Endometrium (tissue), 2 donors: ENCODE results near the gene ST6GALNAC3.

Source experiments
- FAIRE-seq: peaks from 2 replicates; lab custom pipeline; 2012; peaks lifted over from hg19 to GRCh38; lab: Jason Lieb, UNC
- donor health status: control.
- donor health status: control.

The ST6GALNAC3 gene

DNA sequence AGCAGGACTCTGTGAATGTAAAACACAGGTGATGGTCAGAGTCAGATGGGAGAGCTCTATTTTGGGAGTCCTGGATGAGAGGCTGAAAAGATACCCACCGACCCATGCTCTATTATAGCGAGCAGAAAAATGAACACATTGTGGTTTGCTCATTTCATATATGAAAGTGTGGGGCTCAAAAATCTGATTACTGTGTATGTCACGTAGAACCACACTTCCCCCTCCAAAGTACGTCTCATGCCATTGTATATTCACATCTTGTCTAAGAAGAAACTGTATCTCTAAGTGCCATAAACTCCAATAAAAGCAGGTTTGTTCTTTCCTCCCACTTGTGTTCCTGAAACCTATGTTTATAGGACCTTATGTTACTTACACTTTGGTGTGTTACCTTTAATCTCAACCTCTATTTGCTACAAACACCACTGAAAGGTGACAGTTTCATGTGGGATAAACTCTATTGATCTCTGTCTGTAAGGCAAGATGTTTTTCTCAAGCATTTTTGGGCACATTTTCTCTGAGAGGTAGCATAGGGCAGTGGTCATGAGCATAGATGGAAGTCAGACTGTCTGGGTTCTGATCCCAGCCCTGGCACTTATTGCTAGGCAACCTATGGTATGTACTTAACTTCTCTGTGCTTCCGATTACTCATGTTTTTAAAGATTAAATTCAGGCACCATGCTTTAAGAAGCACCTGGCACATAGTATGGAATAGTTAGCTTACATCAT is 214.4 kb downstream of the ST6GALNAC3 start:
- no peak for FAIRE-seq

DNA sequence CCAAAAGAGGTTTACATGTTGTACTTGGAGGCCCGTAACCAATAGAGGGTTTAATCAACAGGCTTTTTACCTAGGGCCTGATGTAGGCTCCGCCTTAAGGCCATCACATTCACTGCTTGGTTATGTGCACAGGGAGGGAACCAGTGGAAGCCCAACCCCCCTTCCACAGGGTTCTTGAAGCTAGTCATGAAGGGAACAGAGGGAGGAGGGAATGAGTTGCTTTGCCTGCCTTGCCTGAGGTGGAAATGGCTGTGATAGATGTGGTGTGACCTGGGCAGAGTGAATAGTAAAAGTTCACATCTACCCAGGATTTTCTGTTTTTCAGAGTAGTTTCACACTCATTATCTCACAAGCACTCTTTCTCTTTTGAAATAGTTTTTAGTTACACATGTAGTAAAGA is 215.1 kb downstream of the ST6GALNAC3 start:
- FAIRE-seq = no peak

DNA sequence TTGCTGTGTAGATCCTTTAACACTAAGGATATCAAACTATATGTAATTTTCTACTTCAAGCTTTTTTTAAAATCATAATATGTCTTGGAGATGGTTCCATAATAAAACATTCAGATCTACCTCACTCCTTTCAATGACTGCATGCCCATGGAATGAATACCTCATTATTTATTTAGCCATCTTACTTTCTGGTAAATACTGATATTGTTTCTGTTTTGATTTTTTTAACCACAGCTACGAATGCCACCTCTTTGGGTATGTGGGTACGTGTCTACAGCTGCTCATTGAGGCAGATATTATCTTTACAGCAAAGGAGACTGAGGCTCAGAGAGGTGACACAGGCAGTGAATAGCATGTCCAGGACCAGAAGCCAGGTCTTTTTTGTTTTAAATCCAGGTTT is 215.7 kb downstream of the ST6GALNAC3 start:
- no peak for FAIRE-seq

DNA sequence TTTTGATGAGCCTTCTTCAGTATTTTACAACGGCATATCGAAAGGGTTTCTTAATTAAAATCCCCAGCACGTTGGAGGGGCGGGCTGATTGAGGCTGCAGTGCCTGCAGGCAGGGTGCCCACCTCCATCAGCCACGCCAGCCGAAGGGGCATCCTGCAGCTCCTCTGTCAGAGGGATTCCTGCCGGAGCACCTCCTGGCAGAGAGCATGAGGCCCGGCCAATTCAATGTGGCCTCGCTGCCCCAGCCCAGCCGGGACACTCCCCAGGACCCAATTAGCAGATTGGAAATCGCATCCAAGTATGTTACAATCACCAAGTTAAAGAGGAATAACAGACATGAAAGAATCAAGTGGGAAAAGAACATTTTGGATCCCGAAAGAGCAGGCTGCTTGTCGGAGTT is 216.6 kb downstream of the ST6GALNAC3 start:
- no peak for FAIRE-seq

DNA sequence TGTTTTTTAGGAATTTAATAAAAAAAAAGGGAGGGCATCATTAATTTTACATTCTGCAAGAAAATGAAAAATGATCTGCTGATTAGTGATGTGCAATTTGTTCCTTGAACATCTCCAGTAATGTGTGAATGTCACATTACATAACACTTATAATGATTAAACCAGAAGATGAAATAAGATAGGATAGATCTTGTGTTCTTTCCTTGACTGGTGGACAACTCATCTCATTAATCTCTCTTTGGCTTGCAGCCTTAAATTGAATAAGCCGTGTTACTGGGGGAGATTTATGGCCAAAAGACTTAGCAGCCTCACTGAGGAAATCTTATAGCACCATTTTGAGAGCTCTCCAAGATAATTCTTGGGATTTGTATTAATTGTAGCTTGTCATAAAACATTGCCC is 217.2 kb downstream of the ST6GALNAC3 start:
- no peak for FAIRE-seq

DNA sequence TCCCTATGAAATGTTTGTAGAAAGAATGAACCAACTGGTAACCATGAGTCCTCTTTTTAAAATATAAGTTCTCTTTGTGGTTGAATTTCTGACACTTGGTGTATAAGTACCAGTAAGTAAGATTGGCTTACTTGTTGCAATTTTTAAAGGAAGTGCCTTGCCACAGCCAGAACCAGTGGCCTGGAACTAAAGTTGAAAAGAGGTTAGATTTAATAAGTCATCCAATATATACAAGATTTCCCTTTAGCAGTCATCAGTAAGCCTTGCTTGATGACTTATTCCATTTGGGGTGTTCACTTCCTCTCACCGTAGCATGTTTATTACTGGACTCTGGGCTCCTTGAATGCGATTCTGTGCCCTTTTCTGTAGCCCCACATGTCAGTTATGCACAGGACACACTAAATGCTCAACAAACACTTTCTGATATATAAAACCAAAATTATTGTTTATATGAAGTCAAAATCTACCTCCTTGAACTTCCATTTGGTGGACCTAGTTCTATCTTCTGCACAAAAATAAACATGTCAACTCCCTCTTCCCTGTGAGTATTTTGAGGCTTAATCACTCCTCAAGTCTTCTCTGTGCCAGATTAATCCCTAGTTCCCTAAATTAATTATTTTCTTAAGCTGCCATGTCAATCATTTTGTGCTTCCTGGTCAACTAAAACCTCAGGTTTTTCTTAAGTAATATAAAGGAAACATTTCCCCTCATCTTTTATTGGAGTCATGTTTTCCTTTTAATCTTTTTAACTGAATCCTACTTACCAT is 218.1 kb downstream of the ST6GALNAC3 start:
- FAIRE-seq = no peak

DNA sequence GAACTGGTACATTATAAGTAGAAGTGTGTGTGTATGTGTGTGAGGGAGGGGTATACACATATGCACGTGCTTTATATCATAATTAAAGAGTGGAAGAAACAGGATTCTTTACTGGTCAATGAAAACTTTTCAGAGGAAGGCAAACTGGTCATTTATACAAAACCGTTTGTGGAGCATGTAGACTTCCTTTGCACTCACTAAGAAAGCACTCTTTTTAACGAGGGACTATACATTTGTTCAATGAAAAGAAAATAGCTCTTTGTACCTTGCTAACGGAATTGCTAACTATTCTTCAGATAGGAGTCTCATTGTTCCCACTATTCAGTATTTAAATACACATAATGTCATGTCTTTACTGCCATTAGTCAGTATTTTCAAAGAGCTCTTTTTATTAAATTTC is 219.3 kb downstream of the ST6GALNAC3 start:
- FAIRE-seq = no peak

DNA sequence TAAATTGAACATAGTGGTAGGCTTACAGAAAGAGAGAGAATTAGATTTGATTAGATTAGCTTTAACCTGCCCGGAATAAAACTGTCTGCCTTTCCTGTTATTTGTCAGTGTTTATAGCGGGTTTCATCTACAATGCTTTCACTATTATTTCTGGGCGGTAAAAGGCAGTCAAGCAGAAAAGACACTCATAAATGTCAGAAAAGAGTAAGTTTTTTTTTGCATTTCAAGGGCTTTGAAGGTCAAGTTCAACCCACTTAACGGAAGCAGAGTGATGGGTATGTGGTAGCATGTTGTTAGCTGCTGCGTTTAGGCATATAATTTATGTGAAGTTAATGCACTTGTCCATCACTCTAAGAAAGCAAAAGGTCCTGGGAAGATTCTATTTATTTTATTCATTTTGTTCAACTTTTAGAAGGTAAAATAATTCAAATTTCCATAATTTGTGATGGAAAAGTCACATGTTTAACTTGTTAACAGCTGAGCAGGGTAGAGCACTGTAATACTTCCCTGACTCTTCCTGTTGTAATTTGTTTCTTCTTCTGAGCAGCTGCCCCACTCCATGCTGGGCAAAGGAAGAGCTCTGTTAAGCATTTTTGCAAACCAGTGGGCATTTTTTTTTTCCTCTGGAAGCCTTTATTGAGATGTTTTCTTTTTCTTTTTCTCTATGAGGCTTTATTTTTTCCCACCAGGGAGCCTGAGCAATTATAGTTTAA is 220.1 kb downstream of the ST6GALNAC3 start:
- no peak for FAIRE-seq

DNA sequence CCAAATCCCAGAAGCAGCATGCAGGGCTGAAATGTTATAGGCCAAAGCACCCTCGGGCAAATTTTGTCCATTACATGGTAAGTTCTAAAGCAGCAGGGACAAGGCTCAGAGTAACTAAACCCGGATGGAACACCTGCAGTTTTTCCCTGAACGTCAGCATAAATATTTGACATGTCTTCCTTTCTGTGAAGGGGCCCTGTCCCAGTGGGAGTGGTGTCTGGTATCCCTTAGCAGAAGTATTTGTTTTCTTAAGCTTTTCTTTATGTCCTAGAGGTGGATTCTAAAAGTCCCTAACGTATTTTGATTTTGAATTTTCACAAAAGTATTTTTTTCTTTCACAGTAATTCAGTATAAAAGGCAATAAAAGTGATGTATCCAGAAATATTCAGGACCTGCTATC is 223.9 kb downstream of the ST6GALNAC3 start:
- FAIRE-seq = no peak

DNA sequence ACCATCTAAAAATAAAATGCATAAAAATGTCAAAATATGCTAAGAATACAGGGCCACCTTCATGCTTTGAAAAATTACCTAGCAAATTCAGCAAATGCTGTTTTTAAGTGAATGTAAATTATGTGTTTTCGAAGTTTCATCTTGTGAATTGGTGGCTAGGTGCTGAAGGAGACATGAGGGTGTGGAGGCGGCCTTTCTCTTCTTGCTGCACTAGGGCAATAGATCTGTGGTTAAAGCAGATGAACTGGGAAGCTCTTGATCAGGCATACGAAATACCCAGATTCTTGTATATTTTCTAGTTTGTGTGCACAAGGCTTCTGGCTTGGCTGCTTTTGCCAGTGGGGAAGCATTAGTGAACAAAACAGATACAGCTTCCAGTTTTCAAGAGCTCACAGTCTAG is 224.5 kb downstream of the ST6GALNAC3 start:
- no peak for FAIRE-seq

DNA sequence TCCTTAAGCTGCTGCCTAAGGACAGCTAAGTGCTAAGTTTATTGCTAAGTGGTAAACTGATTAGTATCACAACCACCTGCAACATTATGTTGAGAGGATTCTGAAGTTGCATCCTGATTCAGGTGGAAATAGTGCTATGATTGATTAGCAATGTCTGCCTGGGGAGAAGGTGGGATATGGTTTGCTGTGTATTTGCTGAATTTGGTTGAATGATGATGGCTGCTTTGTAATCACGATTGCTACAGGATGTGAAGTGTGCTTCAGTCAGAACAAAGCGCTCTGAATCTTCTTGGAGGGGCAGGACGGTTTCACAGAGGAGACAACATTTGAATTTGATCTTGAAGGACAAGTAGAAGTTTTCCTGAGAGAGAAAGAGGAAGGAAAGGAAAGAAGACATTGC is 226.0 kb downstream of the ST6GALNAC3 start:
- FAIRE-seq = no peak

DNA sequence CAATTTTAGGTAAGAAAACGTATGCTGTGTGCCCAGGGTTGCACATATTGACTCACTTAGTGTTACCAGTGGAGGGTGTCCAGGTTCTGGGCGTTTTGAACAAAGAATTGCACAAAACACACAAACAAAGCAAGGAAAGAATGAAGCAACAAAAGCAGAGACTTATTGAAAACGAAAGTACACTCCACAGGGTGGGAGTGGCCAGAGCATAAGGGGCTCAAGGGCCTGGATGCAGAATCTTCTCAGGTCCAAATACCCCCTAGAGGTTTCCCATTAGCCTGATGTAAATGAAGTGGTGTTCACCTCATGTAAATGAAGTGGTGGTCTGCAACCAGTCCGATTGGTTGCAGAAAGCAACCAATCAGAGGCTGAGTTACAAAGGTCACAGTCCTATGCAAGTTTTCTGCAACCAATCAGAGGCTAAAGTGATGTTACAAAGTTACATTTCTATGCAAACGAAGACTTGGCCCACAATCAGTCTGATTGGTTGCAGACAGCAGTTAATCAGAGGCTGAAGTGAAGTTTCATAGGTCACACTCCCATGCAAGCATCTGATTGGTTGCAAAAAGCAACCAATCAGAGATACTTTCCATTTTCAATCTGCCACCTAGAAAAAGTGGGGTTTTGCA is 228.3 kb downstream of the ST6GALNAC3 start:
- no peak for FAIRE-seq

DNA sequence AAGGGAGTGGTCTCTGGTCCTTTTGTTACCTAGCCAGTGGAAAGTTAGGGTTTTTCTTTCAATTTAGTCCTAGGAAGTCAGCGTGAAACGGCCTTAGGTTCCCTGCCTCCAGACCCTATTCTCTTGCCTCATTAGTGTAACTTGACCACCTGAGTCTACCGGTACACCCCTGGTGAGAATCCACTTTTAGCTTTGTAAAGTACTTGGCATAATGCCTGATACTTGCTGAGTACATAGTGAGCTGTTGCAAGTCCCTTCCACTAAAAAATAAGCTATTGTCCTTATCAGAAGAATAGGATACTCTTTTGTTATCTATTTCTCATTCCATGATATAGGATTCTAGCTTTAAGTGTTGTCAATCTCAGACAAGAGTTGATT is 228.8 kb downstream of the ST6GALNAC3 start:
- no peak for FAIRE-seq

DNA sequence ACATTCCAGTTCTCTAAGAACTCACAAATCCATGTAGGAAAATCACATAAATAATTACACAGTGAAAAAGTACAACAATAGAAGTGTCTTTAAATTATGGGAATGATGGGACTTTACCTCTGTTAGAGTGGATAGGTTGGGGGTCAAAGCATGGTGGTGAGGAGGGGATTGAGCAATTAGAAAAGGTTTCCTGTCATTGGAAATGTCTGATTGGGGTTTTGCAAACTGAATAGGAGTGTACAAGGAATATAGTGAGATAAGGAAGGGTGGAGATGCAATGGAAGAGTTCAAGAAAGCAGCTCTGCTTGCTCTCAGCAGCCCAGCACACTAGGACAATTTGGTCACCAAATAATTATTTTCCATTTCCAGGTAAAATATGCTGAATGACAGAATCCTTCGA is 238.8 kb downstream of the ST6GALNAC3 start:
- no peak for FAIRE-seq

DNA sequence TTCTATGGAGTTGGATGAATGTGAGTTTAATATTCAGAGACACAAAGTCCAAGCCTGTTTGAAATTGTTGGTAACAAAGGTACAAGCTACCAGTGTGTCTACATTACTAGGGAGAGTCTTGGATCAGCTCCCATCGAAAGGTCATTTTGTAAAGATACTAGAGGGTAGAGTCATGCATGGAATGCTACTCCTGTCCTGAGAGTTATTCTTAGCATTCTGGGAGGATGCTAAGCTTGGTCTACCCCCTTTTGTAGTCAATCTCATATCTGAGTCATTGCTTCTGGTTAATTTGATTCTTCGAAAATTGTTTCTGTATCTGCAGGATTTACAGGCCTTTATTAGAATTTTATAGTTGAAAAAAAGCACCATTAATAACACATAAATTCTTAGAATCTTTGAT is 240.2 kb downstream of the ST6GALNAC3 start:
- no peak for FAIRE-seq

DNA sequence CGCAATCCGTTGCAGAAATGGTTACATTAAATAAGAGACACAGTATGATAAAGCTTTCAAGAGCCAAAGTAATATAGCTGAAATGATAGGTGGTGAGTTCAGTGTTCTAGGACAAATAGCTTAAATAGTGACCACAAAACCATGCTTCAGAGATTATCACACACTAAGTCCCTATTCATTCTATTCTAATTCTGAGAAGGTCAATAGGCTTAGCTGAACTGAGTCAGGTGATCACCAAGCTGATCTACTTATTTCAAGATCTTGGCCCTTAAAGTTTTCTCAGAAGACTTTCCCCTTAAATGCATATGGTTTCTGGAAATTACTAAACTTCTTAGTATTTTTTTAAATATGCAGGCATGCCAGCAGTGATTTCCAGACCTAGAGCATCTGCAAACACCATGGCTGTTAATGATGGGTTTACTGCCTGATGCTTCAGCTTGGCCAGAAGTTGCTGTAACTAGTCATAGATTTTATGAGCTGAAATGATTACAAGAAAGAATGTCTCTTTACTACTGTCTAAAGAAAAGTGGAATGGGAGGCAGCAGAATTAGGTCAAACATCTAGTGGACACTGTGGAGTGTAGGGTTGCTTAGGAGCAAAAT is 242.9 kb downstream of the ST6GALNAC3 start:
- peak; percentile 43 for FAIRE-seq

DNA sequence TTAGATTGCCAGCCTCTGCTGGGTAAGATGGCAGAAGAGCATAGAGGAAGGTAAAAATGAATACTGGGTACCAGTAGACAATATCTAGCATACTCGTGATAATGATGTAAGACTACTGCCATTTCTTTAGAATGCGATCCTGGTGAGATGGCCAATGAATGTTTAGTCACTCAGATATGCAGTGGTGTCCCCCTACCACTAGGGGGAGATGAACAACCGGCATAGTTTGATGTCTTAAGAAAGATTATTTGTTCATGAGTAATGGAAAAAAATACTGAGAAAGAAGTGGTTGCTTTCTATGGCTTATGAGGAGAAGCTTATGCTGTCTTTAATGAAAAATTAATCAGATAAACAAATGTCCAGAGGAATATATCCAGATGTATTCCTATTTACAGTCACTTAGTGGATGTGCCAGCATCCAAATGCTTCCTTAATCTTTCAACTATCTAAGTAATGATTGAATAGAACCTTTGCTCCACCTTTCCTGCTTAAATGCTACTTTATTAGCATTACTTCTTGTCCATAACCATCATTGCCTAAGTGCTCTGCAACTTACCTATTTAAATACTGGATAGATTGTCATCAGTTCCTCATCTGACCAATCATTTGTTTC is 256.6 kb downstream of the ST6GALNAC3 start:
- peak; percentile 21 for FAIRE-seq

DNA sequence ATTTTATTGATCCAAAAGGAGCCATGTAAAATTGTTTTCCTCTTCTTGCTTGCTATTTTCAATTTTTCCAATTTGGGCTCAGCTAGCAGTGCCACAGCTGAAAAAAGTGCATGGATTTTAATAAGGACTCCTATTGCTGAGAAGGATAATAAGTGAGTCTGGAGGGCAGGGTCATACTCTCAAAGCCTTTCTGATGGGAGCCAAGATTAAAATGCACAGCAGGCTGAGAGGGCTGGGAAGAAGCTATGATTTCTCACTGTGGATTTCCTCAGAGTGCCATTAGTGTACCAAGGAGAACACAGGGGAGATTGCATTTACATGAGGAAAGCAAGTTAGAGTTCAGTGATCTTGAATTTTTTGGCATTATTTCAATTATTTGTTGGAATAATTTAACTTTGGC is 261.3 kb downstream of the ST6GALNAC3 start:
- FAIRE-seq = no peak

DNA sequence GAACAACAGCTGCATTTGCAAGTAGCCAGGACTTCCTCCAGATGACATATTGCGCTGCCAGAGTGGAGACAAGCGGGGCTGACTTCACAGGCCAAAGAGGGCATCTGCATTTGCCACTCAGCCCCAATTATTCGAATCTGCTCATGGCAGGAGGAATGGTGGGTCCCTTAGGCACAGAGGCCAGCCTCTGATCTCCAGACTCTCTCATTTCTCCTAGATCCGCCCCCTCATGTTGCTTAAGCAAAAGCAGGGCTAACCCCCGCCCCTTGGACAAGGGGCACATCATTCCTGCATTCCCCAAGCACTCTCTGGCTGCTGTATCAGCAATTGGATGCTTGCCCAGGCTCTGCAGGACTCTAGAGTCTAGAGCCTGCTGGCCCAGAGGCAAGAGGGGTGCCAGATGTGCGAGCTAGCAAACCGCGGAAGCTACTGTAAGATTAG is 262.4 kb downstream of the ST6GALNAC3 start:
- no peak for FAIRE-seq

DNA sequence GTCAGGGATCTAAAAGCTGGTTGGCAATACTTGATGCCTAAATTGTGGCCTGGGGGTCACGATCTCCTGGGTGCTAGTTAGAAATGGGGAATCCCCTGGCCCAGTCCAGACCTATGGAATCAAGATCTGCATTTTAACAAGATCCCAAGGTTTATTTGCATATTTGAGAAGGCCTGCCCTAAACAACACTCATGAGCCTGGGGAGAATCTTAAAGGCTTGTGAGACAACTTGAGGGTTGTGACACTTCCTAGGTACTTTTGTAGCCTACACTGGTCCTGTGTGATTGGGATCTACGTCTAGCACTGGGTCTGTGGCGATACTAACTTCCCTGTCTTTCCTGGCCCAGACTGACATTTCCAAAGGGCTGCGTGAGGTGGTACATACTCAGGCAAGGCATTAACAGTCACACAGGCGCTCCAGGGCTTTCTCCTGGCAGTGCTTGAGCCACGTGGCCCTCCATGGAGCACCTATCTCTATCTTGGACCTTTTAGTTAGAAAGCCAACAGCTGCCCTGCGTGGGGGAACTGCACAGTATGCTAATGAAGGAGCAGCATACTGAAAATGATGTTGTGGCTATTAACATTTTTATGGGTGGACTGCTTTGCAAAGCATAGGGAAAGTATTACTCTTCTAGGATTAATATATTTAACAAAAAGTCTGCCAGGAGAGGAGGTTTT is 263.1 kb downstream of the ST6GALNAC3 start:
- FAIRE-seq = no peak

DNA sequence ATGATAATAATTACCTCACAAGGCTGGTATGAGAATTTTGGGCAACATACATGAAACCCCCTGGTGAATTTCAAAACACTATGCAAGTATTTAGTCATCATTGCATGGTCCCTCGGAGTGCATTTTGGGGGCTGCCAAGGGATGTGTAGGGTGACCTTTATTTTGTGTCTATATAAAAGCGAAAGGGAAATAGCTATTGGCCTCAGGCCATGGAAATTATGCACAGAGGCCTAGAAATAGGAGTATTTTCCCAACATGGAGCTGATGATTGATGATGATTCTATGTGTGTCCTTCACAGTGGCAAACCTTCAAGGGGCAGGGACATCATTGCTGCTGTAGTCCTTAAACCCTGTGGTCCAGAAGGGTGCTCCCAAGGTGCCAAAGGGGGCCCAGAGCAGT is 265.5 kb downstream of the ST6GALNAC3 start:
- no peak for FAIRE-seq
